Activated B cell treated with CpG ODN at 0.5 μM for 24 hours (primary cell): ENCODE results near the gene NFKBIZ. TPM values are rescaled to one million over a fixed set of nuclear protein-coding genes. Genes with fewer than 3 reads are reported as not detected.
A peak's percentile ranks its signal among the peaks of the same experiment; 100 is the strongest.
"Not testable (repeated sequence)": the region's sequence is repeated elsewhere in the genome, so short reads cannot be mapped to it uniquely, and the experiment has no call there.

Experiments used
- ATAC-seq: fragments of 200-7000 bp; cut with Tn5 transposase; one replicate; pipeline ENCODE4 v1.10.0; 2021; ENCODE audit warnings: low read depth, mild to moderate bottlenecking, moderate library complexity
- CTCF ChIA-PET: fragments of 350-600 bp; sonication (Branson Sonifier 250); formaldehyde crosslinking; loops from one replicate; lab custom pipeline; 2021; ENCODE audit warnings: antibody characterized with exemption; lab: Charles Lee
- POLR2A ChIA-PET: fragments of 350-600 bp; sonication (Branson Sonifier 250); formaldehyde crosslinking; loops from one replicate; lab custom pipeline; 2021; ENCODE audit warnings: antibody characterized with exemption; lab: Charles Lee
- DNase-seq: peaks from one replicate; pipeline ENCODE4 v3.0.0; 2022
- H3K27ac Mint-ChIP-seq: one replicate; pipeline ENCODE4 v1.8.0; 2020; ENCODE audit warnings: mixed read lengths
- H3K27me3 Mint-ChIP-seq: one replicate; pipeline ENCODE4 v1.8.0; 2021; ENCODE audit warnings: mixed read lengths
- H3K36me3 Mint-ChIP-seq: one replicate; pipeline ENCODE4 v1.8.0; 2021; ENCODE audit warnings: low read depth, mixed read lengths
- H3K4me1 Mint-ChIP-seq: one replicate; pipeline ENCODE4 v1.8.0; 2021; ENCODE audit warnings: mixed read lengths
- H3K4me3 Mint-ChIP-seq: one replicate; pipeline ENCODE4 v1.8.0; 2020; ENCODE audit warnings: mild to moderate bottlenecking, mixed read lengths
- H3K9me3 Mint-ChIP-seq: one replicate; pipeline ENCODE4 v1.8.0; 2020; ENCODE audit warnings: mixed read lengths
- intact Hi-C: fragments of 100-400 bp; cut with micrococcal nuclease; formaldehyde crosslinking; loops from one replicate; pipeline ENCODE4 v1.15.1; 2024
- total RNA-seq: library from RNA; stranded (reverse); gene quantifications from 2 replicates; pipeline ENCODE4 v1.2.3, GENCODE V29; 2022
- TF ChIP-seq, protein P1 (sequence below): fragments of 200-600 bp; IDR thresholded peaks from one replicate; pipeline ENCODE4 v1.8.0; 2022; ENCODE audit warnings: antibody characterized with exemption, mild to moderate bottlenecking

Gene NFKBIZ
- total RNA-seq, 1 donor from 2014 or later = 421 TPM

DNA sequence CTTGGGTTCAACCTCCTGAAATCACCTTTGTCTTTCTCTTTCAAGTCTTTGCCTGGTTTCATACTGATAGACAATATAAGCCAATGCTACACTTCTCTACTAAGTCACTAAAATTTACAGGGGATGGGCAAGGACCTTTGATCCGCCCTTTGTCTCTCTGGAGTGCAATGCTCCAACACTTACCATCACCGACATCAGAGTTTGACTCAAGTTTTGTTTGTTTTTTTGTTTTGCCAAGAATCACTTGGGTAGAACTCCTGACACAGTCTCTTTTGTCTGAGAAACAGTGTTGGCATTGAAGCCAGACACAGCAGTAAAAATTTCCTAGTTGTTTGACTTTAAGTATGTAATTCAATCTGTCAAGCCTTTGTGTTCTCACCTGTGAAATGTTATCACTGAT lies 29.3 kb downstream of the NFKBIZ start:
- intact Hi-C loops = no loop called here
- H3K27me3 Mint-ChIP-seq = no peaks in the 10 kb centered on the region
- DNase-seq (no peak), ATAC-seq (no peak)
- TF ChIP-seq, protein P1, sequence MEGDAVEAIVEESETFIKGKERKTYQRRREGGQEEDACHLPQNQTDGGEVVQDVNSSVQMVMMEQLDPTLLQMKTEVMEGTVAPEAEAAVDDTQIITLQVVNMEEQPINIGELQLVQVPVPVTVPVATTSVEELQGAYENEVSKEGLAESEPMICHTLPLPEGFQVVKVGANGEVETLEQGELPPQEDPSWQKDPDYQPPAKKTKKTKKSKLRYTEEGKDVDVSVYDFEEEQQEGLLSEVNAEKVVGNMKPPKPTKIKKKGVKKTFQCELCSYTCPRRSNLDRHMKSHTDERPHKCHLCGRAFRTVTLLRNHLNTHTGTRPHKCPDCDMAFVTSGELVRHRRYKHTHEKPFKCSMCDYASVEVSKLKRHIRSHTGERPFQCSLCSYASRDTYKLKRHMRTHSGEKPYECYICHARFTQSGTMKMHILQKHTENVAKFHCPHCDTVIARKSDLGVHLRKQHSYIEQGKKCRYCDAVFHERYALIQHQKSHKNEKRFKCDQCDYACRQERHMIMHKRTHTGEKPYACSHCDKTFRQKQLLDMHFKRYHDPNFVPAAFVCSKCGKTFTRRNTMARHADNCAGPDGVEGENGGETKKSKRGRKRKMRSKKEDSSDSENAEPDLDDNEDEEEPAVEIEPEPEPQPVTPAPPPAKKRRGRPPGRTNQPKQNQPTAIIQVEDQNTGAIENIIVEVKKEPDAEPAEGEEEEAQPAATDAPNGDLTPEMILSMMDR = no peak
- peaks cover 43% of the 10 kb centered on the region for H3K4me1 Mint-ChIP-seq
- H3K36me3 Mint-ChIP-seq = no peaks in the 10 kb centered on the region
- ChIA-PET POLR2A (no interaction called here), CTCF (no interaction called here)
- H3K27ac Mint-ChIP-seq = no peak overlapping the region
- H3K9me3 Mint-ChIP-seq = no peaks in the 10 kb centered on the region
- H3K4me3 Mint-ChIP-seq = no peak overlapping the region

DNA sequence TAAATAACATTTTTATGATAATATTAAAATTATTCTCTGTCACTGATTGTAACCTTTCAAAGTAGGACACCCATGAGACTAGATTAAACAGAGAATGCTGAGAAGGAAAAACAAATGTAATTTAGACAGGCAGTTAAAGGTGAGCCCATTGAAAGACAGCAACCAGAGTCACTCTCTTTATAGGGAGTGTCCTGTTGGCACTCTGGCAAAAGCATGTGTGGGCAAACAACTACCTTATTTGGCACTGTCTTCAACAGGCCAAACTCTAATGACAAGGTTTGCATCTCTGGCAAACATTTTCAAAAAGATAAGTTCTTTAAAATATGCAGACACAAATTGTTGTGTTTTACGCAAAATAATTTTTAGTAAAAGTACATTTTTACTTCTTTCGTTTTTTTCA lies 29.8 kb downstream of the NFKBIZ start:
- H3K36me3 Mint-ChIP-seq = no peaks in the 10 kb centered on the region
- no peak for DNase-seq
- ATAC-seq = no peak
- H3K27me3 Mint-ChIP-seq = no peaks in the 10 kb centered on the region
- peaks cover 43% of the 10 kb centered on the region for H3K4me1 Mint-ChIP-seq
- no peak overlapping the region for H3K4me3 Mint-ChIP-seq
- TF ChIP-seq, protein P1 = no peak
- CTCF ChIA-PET = no interaction called here
- H3K27ac Mint-ChIP-seq = no peak overlapping the region
- intact Hi-C loops = no loop called here
- H3K9me3 Mint-ChIP-seq = no peaks in the 10 kb centered on the region
- POLR2A ChIA-PET = no interaction called here

DNA sequence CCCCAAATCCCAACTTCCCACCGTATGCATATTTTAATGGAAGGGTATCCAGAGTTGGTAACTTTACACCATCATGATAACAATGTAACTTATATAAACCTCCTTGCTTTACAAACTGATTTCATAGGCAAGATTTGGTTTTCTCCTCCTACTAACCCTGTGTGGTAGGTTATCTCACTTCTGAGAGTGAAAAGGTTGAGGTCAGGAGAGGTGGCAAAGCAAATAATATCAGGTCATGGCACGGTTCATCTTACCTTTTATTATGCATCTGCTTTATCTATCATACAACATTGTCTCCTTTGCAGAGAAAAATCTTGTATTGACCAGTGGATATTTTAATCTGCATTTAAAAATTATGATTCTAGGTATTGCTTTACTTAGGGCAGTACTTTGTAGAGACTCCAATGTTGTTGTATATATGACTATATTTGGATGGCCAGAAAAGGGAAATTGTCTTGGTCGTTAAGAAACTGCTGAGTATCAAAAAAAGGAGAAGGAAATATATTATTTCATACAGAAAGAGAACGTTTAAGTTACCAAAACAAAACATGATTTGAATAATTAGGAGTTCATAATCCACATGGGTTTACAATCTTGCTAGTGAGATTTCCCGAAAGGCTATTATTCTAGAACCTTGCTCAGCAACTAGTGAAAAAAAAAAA lies 30.4 kb downstream of the NFKBIZ start:
- TF ChIP-seq, protein P1 = no peak
- H3K9me3 Mint-ChIP-seq = no peaks in the 10 kb centered on the region
- DNase-seq (no peak), ATAC-seq (no peak)
- POLR2A ChIA-PET = no interaction called here
- no peaks in the 10 kb centered on the region for H3K36me3 Mint-ChIP-seq
- intact Hi-C loops = no loop called here
- H3K27me3 Mint-ChIP-seq = no peaks in the 10 kb centered on the region
- CTCF ChIA-PET = no interaction called here
- H3K27ac Mint-ChIP-seq = peak overlapping the region; percentile 32
- no peak overlapping the region for H3K4me3 Mint-ChIP-seq
- peaks cover 43% of the 10 kb centered on the region for H3K4me1 Mint-ChIP-seq

DNA sequence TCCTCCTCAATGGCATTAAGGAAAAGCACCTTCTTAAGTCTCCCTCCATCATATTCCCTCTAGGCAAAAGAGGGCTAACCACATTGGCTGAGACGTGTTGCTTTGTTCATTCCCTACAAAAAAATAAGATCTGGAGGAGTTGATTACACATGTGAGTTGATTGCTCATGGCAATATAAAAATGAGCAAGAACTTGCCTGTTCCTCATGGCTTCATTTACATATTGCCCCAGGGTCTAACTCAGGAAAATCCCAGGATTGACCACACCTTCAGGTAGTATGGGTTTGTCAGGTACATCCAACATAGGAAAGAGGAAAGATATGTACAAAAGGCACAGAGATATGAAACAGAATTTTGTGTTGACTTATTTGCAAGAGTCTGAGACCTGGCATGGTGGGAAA lies 35.5 kb downstream of the NFKBIZ start:
- H3K27ac Mint-ChIP-seq = no peak overlapping the region
- H3K4me1 Mint-ChIP-seq = peaks cover 12% of the 10 kb centered on the region
- H3K36me3 Mint-ChIP-seq = no peaks in the 10 kb centered on the region
- no peaks in the 10 kb centered on the region for H3K9me3 Mint-ChIP-seq
- intact Hi-C loops = no loop called here
- ChIA-PET POLR2A (no interaction called here), CTCF (no interaction called here)
- TF ChIP-seq, protein P1 = no peak
- no peak overlapping the region for H3K4me3 Mint-ChIP-seq
- no peaks in the 10 kb centered on the region for H3K27me3 Mint-ChIP-seq
- DNase-seq (no peak), ATAC-seq (no peak)

DNA sequence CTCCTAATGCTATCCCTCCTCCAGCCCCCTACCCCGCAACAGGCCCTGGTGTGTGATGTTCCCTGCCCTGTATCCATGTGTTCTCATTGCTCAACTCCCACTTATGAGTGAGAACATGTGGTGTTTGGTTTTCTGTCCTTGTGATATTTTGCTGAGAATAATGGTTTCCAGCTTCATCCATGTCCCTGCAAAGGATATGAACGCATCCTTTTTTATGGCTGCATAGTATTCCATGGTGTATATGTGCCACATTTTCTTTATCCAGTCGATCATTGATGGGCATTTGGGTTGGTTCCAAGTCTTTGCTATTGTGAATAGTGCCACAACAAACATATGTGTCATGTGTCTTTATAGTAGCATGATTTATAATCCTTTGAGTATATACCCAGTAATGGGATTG lies 36.3 kb downstream of the NFKBIZ start:
- ATAC-seq, H3K27ac Mint-ChIP-seq, H3K9me3 Mint-ChIP-seq, H3K4me1 Mint-ChIP-seq, H3K27me3 Mint-ChIP-seq, POLR2A ChIA-PET, DNase-seq, H3K36me3 Mint-ChIP-seq, CTCF ChIA-PET, H3K4me3 Mint-ChIP-seq, intact Hi-C loops: not testable (repeated sequence)

DNA sequence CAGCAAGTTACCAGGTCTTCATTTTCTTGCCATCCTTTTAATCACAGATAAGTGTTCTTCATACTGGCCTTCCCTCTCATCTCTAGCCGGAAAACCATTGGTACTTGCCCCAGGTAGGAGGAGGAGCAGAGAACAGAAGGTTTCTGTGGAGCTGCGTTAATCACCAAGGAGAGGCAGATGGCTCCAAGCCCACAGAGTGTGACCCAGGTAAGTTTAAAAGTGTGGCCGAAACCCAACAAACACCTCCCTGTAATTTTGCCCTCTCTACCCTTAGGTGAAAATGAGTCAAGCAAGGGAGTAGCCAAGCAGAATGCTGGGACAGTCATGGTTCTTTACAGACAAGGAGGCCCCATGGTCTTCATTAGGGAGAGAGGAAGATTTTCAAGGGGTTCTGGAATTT lies 37.3 kb downstream of the NFKBIZ start:
- CTCF ChIA-PET = no interaction called here
- Mint-ChIP-seq H3K36me3 (no peaks in the 10 kb centered on the region), H3K4me3 (no peak overlapping the region), H3K9me3 (no peaks in the 10 kb centered on the region), H3K4me1 (peaks cover 7% of the 10 kb centered on the region), H3K27ac (no peak overlapping the region), H3K27me3 (no peaks in the 10 kb centered on the region)
- no peak for DNase-seq
- intact Hi-C loops = no loop called here
- TF ChIP-seq, protein P1 = no peak
- no peak for ATAC-seq
- POLR2A ChIA-PET = interaction anchor here (1.2 kb wide), 1 partner anchor 19 kb away, joined by 4 read pairs; no protein-coding TSS in a partner anchor
